ENCODE measurements around the gene RMND5B. TPM values are rescaled to one million over a fixed set of nuclear protein-coding genes. Genes with fewer than 3 reads are reported as not detected.
A peak's percentile ranks its signal among the peaks of the same experiment; 100 is the strongest.

Gene RMND5B
- total RNA-seq, 3 donors from 2014 or later (not counting 1 experiment from before 2014, with no cell fraction given) = 9.2 to 12.7 (median 9.5) TPM

GRCh38 chr5:178163772-178164735, 33.2 kb downstream of the RMND5B start:
- H3K4me3 ChIP-seq (ENCODE audit: low read length) = no peak overlapping the region
- Mint-ChIP-seq H3K4me3 (no peak overlapping the region), H3K36me3 (no peaks in the 10 kb centered on the region), H3K27ac (no peak overlapping the region), H3K9me3 (no peaks in the 10 kb centered on the region), H3K27me3 (ENCODE audit: low read depth in 2 of 2) (peaks cover 15 to 25% of the 10 kb centered on the region in 2 donors), H3K4me1 (peaks cover 8 to 11% of the 10 kb centered on the region in 2 donors)
- DNase-seq = peak; percentile 91 to 94
- peak; percentile 99 to 100 (median 100) for ATAC-seq
- WGBS (ENCODE audit: insufficient coverage) = 14% methylated on average over 33 of the region's 33 CpGs
- intact Hi-C loops (cut with micrococcal nuclease) = loop anchor here (1.0 kb wide), 2 partner anchors 18 to 88 kb away; no protein-coding TSS in a partner anchor
- H3K27ac ChIP-seq (ENCODE audit: low read length) = no peak overlapping the region
- H3K36me3 ChIP-seq (ENCODE audit: control insufficient read depth, insufficient read depth, low read length) = no peaks in the 10 kb centered on the region
- H3K27me3 ChIP-seq (ENCODE audit: control insufficient read depth, insufficient read depth, low read length) = peaks cover 8% of the 10 kb centered on the region
- no peaks in the 10 kb centered on the region for H3K9me3 ChIP-seq (ENCODE audit: control insufficient read depth, insufficient read depth, low read length)
- peaks cover 8% of the 10 kb centered on the region for H3K4me1 ChIP-seq (ENCODE audit: control insufficient read depth, insufficient read depth, low read length)
- peak; percentile 94 for TF ChIP-seq CTCF (IDR thresholded peaks at IDR 0.05)

GRCh38 chr5:178165581-178165980, 34.8 kb downstream of the RMND5B start:
- peaks cover 8% of the 10 kb centered on the region for H3K4me1 ChIP-seq (ENCODE audit: control insufficient read depth, insufficient read depth, low read length)
- peaks cover 15 to 29% of the 10 kb centered on the region in 2 donors for H3K27me3 Mint-ChIP-seq (ENCODE audit: low read depth in 2 of 2)
- H3K36me3 Mint-ChIP-seq = no peaks in the 10 kb centered on the region
- no peak for DNase-seq
- no peak overlapping the region for H3K4me3 ChIP-seq (ENCODE audit: low read length)
- intact Hi-C loops (cut with micrococcal nuclease) = no loop called here
- no peaks in the 10 kb centered on the region for H3K9me3 ChIP-seq (ENCODE audit: control insufficient read depth, insufficient read depth, low read length)
- no peak for ATAC-seq
- TF ChIP-seq CTCF (IDR thresholded peaks at IDR 0.05) = no peak
- peaks cover 8 to 11% of the 10 kb centered on the region in 2 donors for H3K4me1 Mint-ChIP-seq
- 71% methylated on average over 38 of the region's 38 CpGs for WGBS (ENCODE audit: insufficient coverage)
- no peak overlapping the region for H3K27ac Mint-ChIP-seq
- no peak overlapping the region for H3K27ac ChIP-seq (ENCODE audit: low read length)
- H3K4me3 Mint-ChIP-seq = no peak overlapping the region
- no peaks in the 10 kb centered on the region for H3K9me3 Mint-ChIP-seq
- H3K27me3 ChIP-seq (ENCODE audit: control insufficient read depth, insufficient read depth, low read length) = peaks cover 8% of the 10 kb centered on the region
- H3K36me3 ChIP-seq (ENCODE audit: control insufficient read depth, insufficient read depth, low read length) = no peaks in the 10 kb centered on the region

- ATAC-seq = no peak
- Histone ChIP-seq H3K36me3 (ENCODE audit: control insufficient read depth, insufficient read depth, low read length) (no peaks in the 10 kb centered on the region), H3K27me3 (ENCODE audit: control insufficient read depth, insufficient read depth, low read length) (no peaks in the 10 kb centered on the region), H3K4me1 (ENCODE audit: control insufficient read depth, insufficient read depth, low read length) (no peaks in the 10 kb centered on the region), H3K27ac (ENCODE audit: low read length) (no peak overlapping the region), H3K4me3 (ENCODE audit: low read length) (no peak overlapping the region), H3K9me3 (ENCODE audit: control insufficient read depth, insufficient read depth, low read length) (no peaks in the 10 kb centered on the region)
- Mint-ChIP-seq H3K36me3 (no peaks in the 10 kb centered on the region), H3K4me1 (no peaks in the 10 kb centered on the region), H3K27me3 (ENCODE audit: low read depth in 2 of 2) (peaks cover 0 to 7% of the 10 kb centered on the region in 2 donors), H3K4me3 (no peak overlapping the region), H3K27ac (no peak overlapping the region), H3K9me3 (no peaks in the 10 kb centered on the region)
- 100% methylated on average over 1 of the region's 2 CpGs for WGBS (ENCODE audit: insufficient coverage)
- no peak for TF ChIP-seq CTCF (IDR thresholded peaks at IDR 0.05)
- intact Hi-C loops (cut with micrococcal nuclease) = no loop called here
- DNase-seq = no peak
Measured at GRCh38 chr5:178170455-178170854, 39.6 kb downstream of the RMND5B start.

Data from natural killer cell (primary cell).